Adrenal gland (tissue), 5 donors: ENCODE data around the gene TUFM.

Source experiments
- POLR2A ChIP-seq, 2 donors: fragments of 450-650 bp; IDR thresholded peaks; one replicate each; pipeline ENCODE4 v1.6.1; 2017; ENCODE audit warnings: antibody characterized with exemption in 2 of 2, mild to moderate bottlenecking in 2 of 2, moderate library complexity in 1 of 2
- TF ChIP-seq, protein P1 (sequence below), 6 experiments: fragments of 450-650 bp in 4 of 6; fragments of 200-600 bp in 2 of 6; sonication (generic) in 1 of 6; IDR thresholded peaks; 1 replicate in 5 of 6; 2 replicates in 1 of 6; pipeline versions ENCODE4 v1.5.1 to v1.8.0; 2016 to 2021; ENCODE audit warnings: antibody characterized with exemption in 6 of 6, mild to moderate bottlenecking in 2 of 6, moderate library complexity in 1 of 6
- donor health status: DM: no; HTN: no; CAD: no.

DNA sequence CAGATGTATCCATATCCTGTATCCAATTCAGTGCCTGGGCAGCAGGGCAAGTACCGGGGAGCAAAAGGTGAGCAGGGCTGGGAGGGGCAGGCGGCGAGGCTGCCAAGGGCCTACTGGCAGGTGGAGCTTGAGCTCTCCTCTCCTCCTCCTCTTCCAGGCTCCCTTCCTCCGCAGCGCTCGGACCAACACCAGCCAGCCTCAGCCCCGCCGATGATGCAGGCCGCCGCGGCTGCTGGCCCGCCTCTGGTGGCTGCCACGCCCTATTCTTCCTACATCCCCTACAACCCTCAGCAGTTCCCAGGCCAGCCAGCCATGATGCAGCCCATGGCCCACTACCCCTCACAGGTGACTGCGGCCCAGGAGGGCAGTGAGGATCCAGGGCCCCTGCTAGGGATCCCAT lies 11.8 kb downstream of the TUFM start:
- TF ChIP-seq, protein P1, sequence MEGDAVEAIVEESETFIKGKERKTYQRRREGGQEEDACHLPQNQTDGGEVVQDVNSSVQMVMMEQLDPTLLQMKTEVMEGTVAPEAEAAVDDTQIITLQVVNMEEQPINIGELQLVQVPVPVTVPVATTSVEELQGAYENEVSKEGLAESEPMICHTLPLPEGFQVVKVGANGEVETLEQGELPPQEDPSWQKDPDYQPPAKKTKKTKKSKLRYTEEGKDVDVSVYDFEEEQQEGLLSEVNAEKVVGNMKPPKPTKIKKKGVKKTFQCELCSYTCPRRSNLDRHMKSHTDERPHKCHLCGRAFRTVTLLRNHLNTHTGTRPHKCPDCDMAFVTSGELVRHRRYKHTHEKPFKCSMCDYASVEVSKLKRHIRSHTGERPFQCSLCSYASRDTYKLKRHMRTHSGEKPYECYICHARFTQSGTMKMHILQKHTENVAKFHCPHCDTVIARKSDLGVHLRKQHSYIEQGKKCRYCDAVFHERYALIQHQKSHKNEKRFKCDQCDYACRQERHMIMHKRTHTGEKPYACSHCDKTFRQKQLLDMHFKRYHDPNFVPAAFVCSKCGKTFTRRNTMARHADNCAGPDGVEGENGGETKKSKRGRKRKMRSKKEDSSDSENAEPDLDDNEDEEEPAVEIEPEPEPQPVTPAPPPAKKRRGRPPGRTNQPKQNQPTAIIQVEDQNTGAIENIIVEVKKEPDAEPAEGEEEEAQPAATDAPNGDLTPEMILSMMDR (IDR thresholded peaks at IDR 0.05): no peak
- no peak for TF ChIP-seq POLR2A (IDR thresholded peaks at IDR 0.05)
